HG02642 (cell line): ENCODE measurements around the gene GRAMD4.

Experiments used
- ATAC-seq: cut with Tn5 transposase; IDR thresholded peaks from one replicate; pipeline ENCODE4 v1.9.1; 2021; ENCODE audit warnings: mild to moderate bottlenecking; ENCODE audit not compliant: unreplicated experiment, poor library complexity

Gene GRAMD4

GRCh38 chr22:46652081-46652846 is 32.1 kb downstream of the GRAMD4 start:
- no peak for ATAC-seq

- ATAC-seq: no peak
These were observed 32.7 kb downstream of the GRAMD4 start for GRCh38 chr22:46652847-46653331.

GRCh38 chr22:46653596-46653995 is 33.4 kb downstream of the GRAMD4 start:
- no peak for ATAC-seq

GRCh38 chr22:46654426-46654825 is 34.2 kb downstream of the GRAMD4 start:
- no peak for ATAC-seq

GRCh38 chr22:46654927-46655595 is 34.9 kb downstream of the GRAMD4 start:
- ATAC-seq: no peak

GRCh38 chr22:46655861-46656608 is 35.8 kb downstream of the GRAMD4 start:
- no peak for ATAC-seq

GRCh38 chr22:46656856-46657654 is 36.9 kb downstream of the GRAMD4 start:
- ATAC-seq: no peak

GRCh38 chr22:46657655-46657953 is 37.4 kb downstream of the GRAMD4 start:
- no peak for ATAC-seq

GRCh38 chr22:46657996-46658947 is 38.1 kb downstream of the GRAMD4 start:
- ATAC-seq: no peak

GRCh38 chr22:46659059-46659790 is 39.0 kb downstream of the GRAMD4 start:
- ATAC-seq: no peak

GRCh38 chr22:46659791-46660186 is 39.6 kb downstream of the GRAMD4 start:
- no peak for ATAC-seq

GRCh38 chr22:46660604-46661201 is 40.5 kb downstream of the GRAMD4 start:
- no peak for ATAC-seq

GRCh38 chr22:46661221-46661851 is 41.1 kb downstream of the GRAMD4 start:
- ATAC-seq: no peak

GRCh38 chr22:46662226-46662625 is 42.0 kb downstream of the GRAMD4 start:
- ATAC-seq: no peak

GRCh38 chr22:46663001-46663400 is 42.8 kb downstream of the GRAMD4 start:
- no peak for ATAC-seq

GRCh38 chr22:46663436-46664100 is 43.4 kb downstream of the GRAMD4 start:
- ATAC-seq: no peak

GRCh38 chr22:46664301-46664855 is 44.2 kb downstream of the GRAMD4 start:
- no peak for ATAC-seq
